HepG2 (cell line): ENCODE data around the gene MORN5. TPM values are rescaled to one million over a fixed set of nuclear protein-coding genes. Genes with fewer than 3 reads are reported as not detected.

Source experiments
- CHD2 ChIP-seq: IDR thresholded peaks from 2 replicates; pipeline ENCODE4 v1.6.1; 2011; ENCODE audit warnings: low read depth, low read length, improper control_type of control experiment
- EHMT2 ChIP-seq: fragments of 200-600 bp; sonication (generic); IDR thresholded peaks from 2 replicates; pipeline ENCODE4 v1.7.0; 2017; ENCODE audit warnings: antibody characterized with exemption, low read depth, low read length, borderline replicate concordance
- IKZF4 ChIP-seq: sonication (generic); formaldehyde crosslinking; IDR thresholded peaks from 2 replicates; pipeline ENCODE4 v1.5.1; 2020; ENCODE audit warnings: borderline replicate concordance, mild to moderate bottlenecking, low read depth, missing genetic modification reagents; ENCODE audit errors: not compliant biosample characterization
- IRF2 ChIP-seq: IDR thresholded peaks from 2 replicates; pipeline ENCODE4 v1.6.1; 2018; ENCODE audit warnings: missing genetic modification reagents, missing compliant biosample characterization
- JARID2 ChIP-seq: sonication (generic); formaldehyde crosslinking; IDR thresholded peaks from 2 replicates; pipeline ENCODE4 v1.8.1; 2023; ENCODE audit warnings: missing genetic modification reagents, inconsistent platforms; ENCODE audit not compliant: insufficient replicate concordance
- KDM2A ChIP-seq: sonication (generic); formaldehyde crosslinking; IDR thresholded peaks from 2 replicates; pipeline ENCODE4 v1.4.0; 2020; ENCODE audit warnings: low read depth, missing genetic modification reagents, borderline replicate concordance
- KLF9 ChIP-seq: IDR thresholded peaks from 2 replicates; pipeline ENCODE4 v1.6.1; 2016; ENCODE audit warnings: low read depth
- MAF1 ChIP-seq: sonication (generic); formaldehyde crosslinking; IDR thresholded peaks from 2 replicates; pipeline ENCODE4 v1.5.0; 2020; ENCODE audit warnings: missing genetic modification reagents, borderline replicate concordance
- MED13 ChIP-seq: sonication (generic); formaldehyde crosslinking; IDR thresholded peaks from 2 replicates; pipeline ENCODE4 v1.5.0; 2020; ENCODE audit warnings: missing genetic modification reagents
- SRSF1 ChIP-seq: fragments of 200-400 bp; formaldehyde crosslinking; optimal IDR thresholded peaks from 2 replicates; pipeline ENCODE3; 2017; ENCODE audit warnings: mild to moderate bottlenecking, low read depth, low read length, moderate library complexity
- THYN1 ChIP-seq: sonication (generic); formaldehyde crosslinking; IDR thresholded peaks from 2 replicates; pipeline ENCODE4 v1.8.1; 2023; ENCODE audit warnings: low read depth, mild to moderate bottlenecking, moderate library complexity, missing genetic modification reagents, borderline replicate concordance
- ZBTB3 ChIP-seq: sonication (generic); formaldehyde crosslinking; IDR thresholded peaks from 2 replicates; pipeline ENCODE4 v1.4.0; 2020; ENCODE audit warnings: low read depth, mild to moderate bottlenecking, moderate library complexity, missing genetic modification reagents, borderline replicate concordance
- ZNF101 ChIP-seq: sonication (generic); formaldehyde crosslinking; IDR thresholded peaks from 2 replicates; pipeline ENCODE4 v1.4.0; 2020; ENCODE audit warnings: mild to moderate bottlenecking, low read depth, missing genetic modification reagents, borderline replicate concordance
- ZNF136 ChIP-seq: sonication (generic); formaldehyde crosslinking; IDR thresholded peaks from 2 replicates; pipeline ENCODE4 v1.8.1; 2022; ENCODE audit warnings: low read depth, mild to moderate bottlenecking, moderate library complexity, missing genetic modification reagents
- ZNF180 ChIP-seq: sonication (generic); formaldehyde crosslinking; IDR thresholded peaks from 2 replicates; pipeline ENCODE4 v1.4.0; 2020; ENCODE audit warnings: low read depth, missing genetic modification reagents, borderline replicate concordance
- ZNF292 ChIP-seq: sonication (generic); formaldehyde crosslinking; IDR thresholded peaks from 2 replicates; pipeline ENCODE4 v1.8.1; 2022; ENCODE audit warnings: mild to moderate bottlenecking, low read depth, missing genetic modification reagents, borderline replicate concordance
- ZNF557 ChIP-seq: sonication (generic); formaldehyde crosslinking; IDR thresholded peaks from 2 replicates; pipeline ENCODE4 v1.4.0; 2020; ENCODE audit warnings: missing genetic modification reagents
- ZNF589 ChIP-seq: sonication (generic); formaldehyde crosslinking; conservative IDR thresholded peaks from 2 replicates; pipeline ENCODE4 v1.8.0; 2022; ENCODE audit warnings: mild to moderate bottlenecking, moderate library complexity, missing genetic modification reagents
- polyA plus RNA-seq, 8 experiments: library from polyadenylated mRNA; depleted of rRNA in 3 of 8; stranded (reverse) in 7 of 8; unstranded in 1 of 8; fragments of >200 nt; fragmentation: Illumina TruSeq in 4 of 8; extraction: Trizol in 4 of 8; gene quantifications; 2 replicates each; pipeline versions ENCODE4 v1.2.1 to v1.2.3, GENCODE V29; 2011 to 2016; ENCODE audit warnings: low read depth in 4 of 8, missing spikeins in 1 of 8, mixed read lengths in 1 of 8; ENCODE audit not compliant: insufficient read depth in 1 of 8
- total RNA-seq, 5 experiments: library from RNA; depleted of rRNA; stranded (reverse); fragments of >200 nt; fragmentation: Illumina TruSeq; extraction: Trizol; gene quantifications; 2 replicates each; pipeline ENCODE4 v1.2.3, GENCODE V29; 2016; ENCODE audit warnings: low read depth in 1 of 5
- TF ChIP-seq, protein P1 (sequence below): sonication (generic); formaldehyde crosslinking; IDR thresholded peaks from 2 replicates; pipeline ENCODE4 v1.5.1; 2020; ENCODE audit warnings: missing genetic modification reagents, mild to moderate bottlenecking, borderline replicate concordance
- TF ChIP-seq, protein P2 (sequence below): sonication (generic); formaldehyde crosslinking; IDR thresholded peaks from 2 replicates; pipeline ENCODE4 v1.8.0; 2022; ENCODE audit warnings: mild to moderate bottlenecking, missing genetic modification reagents, borderline replicate concordance
- TF ChIP-seq, protein P3 (sequence below): sonication (generic); formaldehyde crosslinking; IDR thresholded peaks from 2 replicates; pipeline ENCODE4 v1.8.1; 2023; ENCODE audit warnings: mild to moderate bottlenecking, inconsistent platforms, moderate library complexity, missing genetic modification reagents, borderline replicate concordance
- TF ChIP-seq, protein P4 (sequence below): sonication (generic); formaldehyde crosslinking; IDR thresholded peaks from 2 replicates; pipeline ENCODE4 v1.5.0; 2020; ENCODE audit warnings: missing genetic modification reagents, mild to moderate bottlenecking, borderline replicate concordance

The MORN5 gene
- total and polyA plus RNA-seq, 2 of the 13 experiments (the other 11 are each of a cell fraction or from before 2014, with no cell fraction given) = not detected

DNA sequence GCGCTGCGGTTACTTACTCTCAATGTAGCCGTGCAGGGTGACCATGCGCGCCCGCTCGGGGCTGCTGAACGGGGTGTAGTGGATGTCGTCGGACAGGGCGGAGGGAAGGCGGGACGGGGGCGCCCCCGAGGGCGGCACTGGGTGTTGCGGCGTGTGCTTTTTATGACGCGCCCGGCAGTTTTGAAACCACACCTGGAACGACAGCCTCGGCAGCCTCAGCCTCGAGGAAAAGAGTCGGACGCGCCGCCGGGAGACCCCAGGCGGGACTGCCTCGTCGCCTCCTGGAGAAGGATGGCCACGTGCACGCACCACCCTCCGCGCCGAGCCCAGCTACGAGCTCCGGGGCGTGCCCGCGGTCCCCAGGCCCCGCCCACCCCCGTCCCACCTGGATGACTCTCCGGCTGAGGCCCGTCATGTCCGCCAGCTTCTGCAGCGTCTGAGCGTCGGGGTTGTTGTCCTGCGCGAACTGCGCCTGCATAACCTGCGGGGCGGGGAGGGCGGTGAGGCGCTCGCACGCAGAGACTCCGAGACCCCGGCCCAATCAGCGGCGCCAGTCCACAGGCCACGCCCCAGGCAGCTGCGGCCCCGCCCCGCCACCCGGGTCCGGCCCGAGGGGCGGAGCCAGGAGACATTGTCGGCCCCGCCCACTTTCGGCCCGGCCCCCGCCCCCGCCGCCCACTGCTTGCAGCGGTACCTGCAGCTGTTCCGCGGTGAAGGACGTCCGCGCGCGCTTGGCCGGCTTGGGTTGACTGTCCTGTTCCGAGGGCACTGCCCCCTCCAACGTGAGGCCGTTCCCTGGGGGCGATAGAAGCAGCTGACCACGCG is 54.1 kb downstream of the MORN5 start (continued):
- TF ChIP-seq ZBTB3 (CRISPR knock-in tag) (no peak), EHMT2 (no peak), ZNF136 (CRISPR knock-in tag) (no peak), MAF1 (0 out of 2 replicates have a peak, but pooled peaks have one; percentile 59), IKZF4 (no peak), IRF2 (CRISPR knock-in tag) (no peak), SRSF1 (no peak), ZNF589 (CRISPR knock-in tag) (0 out of 2 replicates have a peak, but pooled peaks have one; percentile 50), KLF9 (CRISPR knock-in tag) (no peak), ZNF101 (no peak), MED13 (peak; percentile 59; the same call in 1 of the 2 replicates), ZNF557 (CRISPR knock-in tag) (0 out of 2 replicates have a peak, but pooled peaks have one; percentile 37), ZNF292 (CRISPR knock-in tag) (no peak), ZNF180 (no peak), CHD2 (no peak), JARID2 (CRISPR knock-in tag) (no peak), KDM2A (peak; percentile 56; the same call in 1 of the 2 replicates), THYN1 (no peak)
- TF ChIP-seq, protein P1, sequence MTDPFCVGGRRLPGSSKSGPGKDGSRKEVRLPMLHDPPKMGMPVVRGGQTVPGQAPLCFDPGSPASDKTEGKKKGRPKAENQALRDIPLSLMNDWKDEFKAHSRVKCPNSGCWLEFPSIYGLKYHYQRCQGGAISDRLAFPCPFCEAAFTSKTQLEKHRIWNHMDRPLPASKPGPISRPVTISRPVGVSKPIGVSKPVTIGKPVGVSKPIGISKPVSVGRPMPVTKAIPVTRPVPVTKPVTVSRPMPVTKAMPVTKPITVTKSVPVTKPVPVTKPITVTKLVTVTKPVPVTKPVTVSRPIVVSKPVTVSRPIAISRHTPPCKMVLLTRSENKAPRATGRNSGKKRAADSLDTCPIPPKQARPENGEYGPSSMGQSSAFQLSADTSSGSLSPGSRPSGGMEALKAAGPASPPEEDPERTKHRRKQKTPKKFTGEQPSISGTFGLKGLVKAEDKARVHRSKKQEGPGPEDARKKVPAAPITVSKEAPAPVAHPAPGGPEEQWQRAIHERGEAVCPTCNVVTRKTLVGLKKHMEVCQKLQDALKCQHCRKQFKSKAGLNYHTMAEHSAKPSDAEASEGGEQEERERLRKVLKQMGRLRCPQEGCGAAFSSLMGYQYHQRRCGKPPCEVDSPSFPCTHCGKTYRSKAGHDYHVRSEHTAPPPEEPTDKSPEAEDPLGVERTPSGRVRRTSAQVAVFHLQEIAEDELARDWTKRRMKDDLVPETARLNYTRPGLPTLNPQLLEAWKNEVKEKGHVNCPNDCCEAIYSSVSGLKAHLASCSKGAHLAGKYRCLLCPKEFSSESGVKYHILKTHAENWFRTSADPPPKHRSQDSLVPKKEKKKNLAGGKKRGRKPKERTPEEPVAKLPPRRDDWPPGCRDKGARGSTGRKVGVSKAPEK (CRISPR knock-in tag) = no peak
- TF ChIP-seq, protein P2, sequence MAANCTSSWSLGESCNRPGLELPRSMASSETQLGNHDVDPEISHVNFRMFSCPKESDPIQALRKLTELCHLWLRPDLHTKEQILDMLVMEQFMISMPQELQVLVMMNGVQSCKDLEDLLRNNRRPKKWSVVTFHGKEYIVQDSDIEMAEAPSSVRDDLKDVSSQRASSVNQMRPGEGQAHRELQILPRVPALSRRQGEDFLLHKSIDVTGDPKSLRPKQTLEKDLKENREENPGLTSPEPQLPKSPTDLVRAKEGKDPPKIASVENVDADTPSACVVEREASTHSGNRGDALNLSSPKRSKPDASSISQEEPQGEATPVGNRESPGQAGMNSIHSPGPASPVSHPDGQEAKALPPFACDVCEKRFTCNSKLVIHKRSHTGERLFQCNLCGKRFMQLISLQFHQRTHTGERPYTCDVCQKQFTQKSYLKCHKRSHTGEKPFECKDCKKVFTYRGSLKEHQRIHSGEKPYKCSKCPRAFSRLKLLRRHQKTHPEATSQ = no peak
- TF ChIP-seq, protein P3, sequence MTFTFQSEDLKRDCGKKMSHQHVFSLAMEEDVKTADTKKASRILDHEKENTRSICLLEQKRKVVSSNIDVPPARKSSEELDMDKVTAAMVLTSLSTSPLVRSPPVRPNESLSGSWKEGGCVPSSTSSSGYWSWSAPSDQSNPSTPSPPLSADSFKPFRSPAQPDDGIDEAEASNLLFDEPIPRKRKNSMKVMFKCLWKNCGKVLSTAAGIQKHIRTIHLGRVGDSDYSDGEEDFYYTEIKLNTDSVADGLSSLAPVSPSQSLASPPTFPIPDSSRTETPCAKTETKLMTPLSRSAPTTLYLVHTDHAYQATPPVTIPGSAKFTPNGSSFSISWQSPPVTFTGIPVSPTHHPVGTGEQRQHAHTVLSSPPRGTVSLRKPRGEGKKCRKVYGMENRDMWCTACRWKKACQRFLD (CRISPR knock-in tag) = peak; percentile 69; the same call in 1 of the 2 replicates
- TF ChIP-seq, protein P4, sequence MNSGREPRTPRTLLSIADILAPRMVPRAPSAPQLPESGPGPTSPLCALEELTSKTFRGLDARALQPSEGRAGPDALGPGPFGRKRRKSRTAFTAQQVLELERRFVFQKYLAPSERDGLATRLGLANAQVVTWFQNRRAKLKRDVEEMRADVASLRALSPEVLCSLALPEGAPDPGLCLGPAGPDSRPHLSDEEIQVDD (CRISPR knock-in tag) = 0 out of 2 replicates have a peak, but pooled peaks have one; percentile 27
